Calu3 (cell line): ENCODE data around the gene DAPK2. TPM values are rescaled to one million over a fixed set of nuclear protein-coding genes. Genes with fewer than 3 reads are reported as not detected.
A peak's percentile ranks its signal among the peaks of the same experiment; 100 is the strongest.

Source experiments
- BruUV-seq: library from RNA; stranded (reverse); fragments of 400-500 nt; replicated peaks from 2 replicates; lab custom pipeline; 2021; lab: Mats Ljungman, UMichigan
- CTCF ChIA-PET: fragments of 300-600 bp; sonication (Branson Sonifier 250); formaldehyde crosslinking; loops from one replicate; lab custom pipeline; 2022; ENCODE audit warnings: antibody characterized with exemption; lab: Charles Lee
- DNase-seq: peaks from one replicate; pipeline ENCODE4 v3.0.0; 2022
- H3K27ac Mint-ChIP-seq: one replicate; pipeline ENCODE4 v1.8.0; 2022; ENCODE audit warnings: mixed read lengths; ENCODE audit not compliant: unreplicated experiment
- H3K27me3 Mint-ChIP-seq: one replicate; pipeline ENCODE4 v1.8.0; 2022; ENCODE audit warnings: mixed read lengths; ENCODE audit not compliant: unreplicated experiment
- H3K36me3 Mint-ChIP-seq: one replicate; pipeline ENCODE4 v1.8.0; 2022; ENCODE audit warnings: mild to moderate bottlenecking, moderate library complexity, mixed read lengths; ENCODE audit not compliant: insufficient read depth, unreplicated experiment
- H3K4me1 Mint-ChIP-seq: one replicate; pipeline ENCODE4 v1.8.0; 2022; ENCODE audit warnings: mild to moderate bottlenecking, low read depth, mixed read lengths; ENCODE audit not compliant: unreplicated experiment
- H3K4me3 Mint-ChIP-seq: one replicate; pipeline ENCODE4 v1.8.0; 2022; ENCODE audit warnings: mild to moderate bottlenecking, low read depth, moderate library complexity, mixed read lengths; ENCODE audit not compliant: unreplicated experiment
- H3K9me3 Mint-ChIP-seq: one replicate; pipeline ENCODE4 v1.8.0; 2022; ENCODE audit warnings: low read depth, mixed read lengths; ENCODE audit not compliant: unreplicated experiment
- CTCF ChIP-seq: fragments of 200-600 bp; IDR thresholded peaks from one replicate; pipeline ENCODE4 v1.8.0; 2022; ENCODE audit warnings: antibody characterized with exemption; ENCODE audit not compliant: unreplicated experiment
- intact Hi-C: fragments of 100-400 bp; cut with micrococcal nuclease; formaldehyde crosslinking; loops from one replicate; pipeline ENCODE4 v1.10.0; 2022; ENCODE audit not compliant: unreplicated experiment
- total RNA-seq: library from RNA; stranded (reverse); gene quantifications from 2 replicates; pipeline ENCODE4 v1.2.3, GENCODE V29; 2022

Gene DAPK2
- total RNA-seq, 1 experiment from 2014 or later = 1.1 TPM

DNA sequence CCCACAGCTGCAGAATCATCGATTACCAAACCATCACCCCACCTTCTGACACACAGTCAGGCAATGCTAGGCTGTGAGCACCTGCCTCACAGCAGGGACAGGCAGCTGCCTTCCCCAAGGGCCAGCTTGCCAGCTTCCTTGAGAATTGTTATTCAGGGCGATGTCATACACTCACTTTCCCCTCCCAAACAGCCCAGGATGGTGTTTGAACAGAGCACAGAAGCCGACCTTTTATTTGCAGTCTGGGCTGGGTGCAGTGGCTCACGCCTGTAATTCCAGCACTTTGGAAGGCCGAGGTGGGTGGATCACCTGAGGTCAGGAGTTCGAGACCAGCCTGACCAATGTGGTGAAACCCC is 128.0 kb downstream of the DAPK2 start:
- Mint-ChIP-seq H3K36me3 (no peaks in the 10 kb centered on the region), H3K27me3 (peaks cover 67% of the 10 kb centered on the region), H3K4me3 (no peak overlapping the region), H3K4me1 (no peaks in the 10 kb centered on the region), H3K9me3 (no peaks in the 10 kb centered on the region), H3K27ac (no peak overlapping the region)
- no TSS peak for BruUV-seq
- no peak for TF ChIP-seq CTCF
- CTCF ChIA-PET = no interaction called here
- no peak for DNase-seq
- intact Hi-C loops = no loop called here

DNA sequence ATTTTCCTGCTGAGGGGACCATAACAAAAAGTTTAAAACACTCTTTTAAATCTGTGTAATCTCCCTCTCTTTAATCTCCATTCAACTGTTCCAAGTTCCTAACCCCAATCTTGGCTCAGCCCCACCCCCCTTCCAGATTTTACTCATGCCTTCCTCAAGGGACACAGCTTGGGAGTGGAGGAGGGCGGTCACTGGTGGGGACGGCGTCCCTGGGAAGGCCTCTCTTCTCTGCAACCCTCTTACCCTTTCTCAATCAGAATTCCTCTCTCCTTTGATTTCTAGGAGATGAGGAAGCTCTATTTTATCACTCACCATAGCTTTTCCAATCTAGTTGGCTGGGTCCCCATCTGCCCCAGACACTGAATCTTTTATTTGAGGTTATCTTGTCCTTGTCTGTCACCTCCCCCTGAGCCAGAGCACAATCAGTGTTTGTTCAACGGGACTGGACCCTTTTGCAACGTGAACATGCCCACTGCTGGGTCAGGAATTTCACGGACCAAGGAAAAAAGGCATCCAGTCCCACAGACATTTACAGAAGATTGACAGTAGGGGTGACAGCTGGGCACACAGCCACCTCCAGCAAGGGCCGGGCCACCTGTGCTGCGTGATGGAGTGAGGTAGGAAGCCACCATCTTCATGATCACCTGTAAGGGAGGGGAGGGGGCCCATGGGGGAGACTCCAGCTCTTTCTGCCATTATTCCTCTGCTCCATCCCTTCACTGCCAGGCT is 128.5 kb downstream of the DAPK2 start:
- Mint-ChIP-seq H3K27ac (no peak overlapping the region), H3K4me3 (no peak overlapping the region), H3K4me1 (no peaks in the 10 kb centered on the region), H3K9me3 (no peaks in the 10 kb centered on the region), H3K27me3 (peaks cover 67% of the 10 kb centered on the region), H3K36me3 (no peaks in the 10 kb centered on the region)
- CTCF ChIA-PET = no interaction called here
- TF ChIP-seq CTCF = no peak
- no TSS peak for BruUV-seq
- intact Hi-C loops = no loop called here
- no peak for DNase-seq

DNA sequence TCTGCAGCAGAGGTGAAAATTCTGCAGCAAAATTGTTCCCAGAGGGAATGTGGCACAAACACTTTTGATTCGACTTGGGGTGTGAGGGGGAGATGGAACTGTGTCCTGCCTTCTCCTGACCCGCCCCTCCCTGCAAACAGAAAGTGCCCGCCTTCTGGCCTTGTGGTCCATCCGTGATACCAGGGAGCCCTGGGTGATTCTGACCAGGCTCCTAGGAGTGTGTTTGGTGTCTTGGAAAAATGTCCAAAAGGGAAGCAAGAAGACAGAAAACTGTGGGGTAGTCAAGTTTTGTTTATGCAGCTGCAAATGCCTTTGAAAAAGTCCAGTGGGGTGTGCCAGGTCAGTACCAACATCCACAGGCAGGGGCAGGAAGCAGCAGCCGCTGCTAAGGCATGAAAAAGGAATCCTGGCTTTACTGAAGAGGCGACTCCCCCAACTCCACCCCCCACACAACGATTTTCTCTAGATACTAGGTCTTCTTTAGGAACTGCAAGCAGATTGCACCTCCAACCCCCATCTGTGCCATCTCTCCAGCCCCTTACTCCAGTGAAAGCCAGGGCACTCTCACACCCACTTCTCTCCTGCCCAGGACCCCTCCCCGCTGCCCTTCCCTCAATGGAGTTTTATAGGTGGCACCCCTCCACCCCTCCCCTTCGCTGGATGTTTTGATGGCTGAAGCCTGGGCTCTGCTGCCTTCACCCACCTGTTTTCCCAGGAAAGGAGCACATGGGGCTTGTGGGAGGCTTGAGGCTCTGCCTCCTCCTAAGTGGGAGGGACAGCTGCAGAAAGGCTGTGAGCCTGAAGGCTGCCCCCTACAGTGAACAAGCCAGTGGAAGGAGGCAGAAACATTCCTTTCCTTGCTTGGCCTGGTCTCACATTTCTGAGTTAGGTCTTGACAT is 130.2 kb downstream of the DAPK2 start:
- Mint-ChIP-seq H3K4me3 (no peak overlapping the region), H3K27ac (no peak overlapping the region), H3K27me3 (peaks cover 67% of the 10 kb centered on the region), H3K9me3 (no peaks in the 10 kb centered on the region), H3K36me3 (no peaks in the 10 kb centered on the region), H3K4me1 (no peaks in the 10 kb centered on the region)
- TF ChIP-seq CTCF = peak; percentile 45
- CTCF ChIA-PET = no interaction called here
- BruUV-seq = no TSS peak
- DNase-seq = peak; percentile 25
- intact Hi-C loops = no loop called here

DNA sequence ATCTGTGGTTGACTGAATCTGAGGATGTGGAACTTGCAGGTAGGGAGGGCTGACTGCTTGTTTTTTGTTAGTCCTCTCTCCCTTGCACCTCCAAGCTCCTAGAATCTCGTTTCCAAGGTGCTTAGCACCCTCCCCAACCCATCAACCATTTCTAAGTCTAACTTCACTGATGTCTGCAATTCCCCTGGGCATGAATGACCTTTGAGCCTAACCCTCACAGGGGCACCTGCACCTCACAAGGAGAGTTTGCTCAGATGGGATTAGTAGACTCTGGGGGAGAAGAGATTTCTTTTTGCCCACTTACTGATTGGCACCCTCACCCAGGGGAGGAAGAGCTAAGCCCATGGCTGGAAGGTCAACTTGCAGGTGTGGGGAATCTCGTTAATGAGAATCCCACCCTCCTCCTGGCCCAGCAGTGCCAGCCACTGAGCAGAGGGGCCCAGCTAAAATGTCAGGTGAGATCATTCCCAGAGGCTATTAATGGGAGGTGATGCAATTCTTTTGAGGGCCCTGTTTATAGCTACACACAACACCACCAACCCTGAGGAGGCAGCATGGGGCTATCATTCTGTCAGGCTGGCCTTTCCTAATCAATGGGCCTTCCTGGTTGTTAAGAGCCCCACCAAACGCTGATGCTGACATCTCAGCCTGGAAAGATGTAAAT is 130.9 kb downstream of the DAPK2 start:
- Mint-ChIP-seq H3K4me1 (no peaks in the 10 kb centered on the region), H3K4me3 (no peak overlapping the region), H3K9me3 (no peaks in the 10 kb centered on the region), H3K36me3 (no peaks in the 10 kb centered on the region), H3K27me3 (peaks cover 63% of the 10 kb centered on the region), H3K27ac (no peak overlapping the region)
- intact Hi-C loops = no loop called here
- no TSS peak for BruUV-seq
- CTCF ChIA-PET = interaction anchor here (0.9 kb wide), 1 partner anchor 299 kb away, joined by 3 read pairs; no protein-coding TSS in a partner anchor
- DNase-seq = no peak
- no peak for TF ChIP-seq CTCF
